GM12873 (cell line): ENCODE results near the gene TSPAN4.
A peak's percentile ranks its signal among the peaks of the same experiment; 100 is the strongest.

Source experiments
- TF ChIP-seq, protein P1 (sequence below): IDR thresholded peaks from 2 replicates; pipeline ENCODE4 v1.5.1; 2012; ENCODE audit warnings: low read depth, mild to moderate bottlenecking, moderate library complexity, low read length, control low read depth; ENCODE audit not compliant: insufficient read depth; ENCODE audit errors: missing control alignments

TSPAN4 gene

GRCh38 chr11:894575-895201 lies 52.0 kb downstream of the TSPAN4 start:
- TF ChIP-seq, protein P1, sequence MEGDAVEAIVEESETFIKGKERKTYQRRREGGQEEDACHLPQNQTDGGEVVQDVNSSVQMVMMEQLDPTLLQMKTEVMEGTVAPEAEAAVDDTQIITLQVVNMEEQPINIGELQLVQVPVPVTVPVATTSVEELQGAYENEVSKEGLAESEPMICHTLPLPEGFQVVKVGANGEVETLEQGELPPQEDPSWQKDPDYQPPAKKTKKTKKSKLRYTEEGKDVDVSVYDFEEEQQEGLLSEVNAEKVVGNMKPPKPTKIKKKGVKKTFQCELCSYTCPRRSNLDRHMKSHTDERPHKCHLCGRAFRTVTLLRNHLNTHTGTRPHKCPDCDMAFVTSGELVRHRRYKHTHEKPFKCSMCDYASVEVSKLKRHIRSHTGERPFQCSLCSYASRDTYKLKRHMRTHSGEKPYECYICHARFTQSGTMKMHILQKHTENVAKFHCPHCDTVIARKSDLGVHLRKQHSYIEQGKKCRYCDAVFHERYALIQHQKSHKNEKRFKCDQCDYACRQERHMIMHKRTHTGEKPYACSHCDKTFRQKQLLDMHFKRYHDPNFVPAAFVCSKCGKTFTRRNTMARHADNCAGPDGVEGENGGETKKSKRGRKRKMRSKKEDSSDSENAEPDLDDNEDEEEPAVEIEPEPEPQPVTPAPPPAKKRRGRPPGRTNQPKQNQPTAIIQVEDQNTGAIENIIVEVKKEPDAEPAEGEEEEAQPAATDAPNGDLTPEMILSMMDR: peak; percentile 11

- TF ChIP-seq, protein P1: no peak
Observed at GRCh38 chr11:895331-896110, 52.9 kb downstream of the TSPAN4 start.

DNA sequence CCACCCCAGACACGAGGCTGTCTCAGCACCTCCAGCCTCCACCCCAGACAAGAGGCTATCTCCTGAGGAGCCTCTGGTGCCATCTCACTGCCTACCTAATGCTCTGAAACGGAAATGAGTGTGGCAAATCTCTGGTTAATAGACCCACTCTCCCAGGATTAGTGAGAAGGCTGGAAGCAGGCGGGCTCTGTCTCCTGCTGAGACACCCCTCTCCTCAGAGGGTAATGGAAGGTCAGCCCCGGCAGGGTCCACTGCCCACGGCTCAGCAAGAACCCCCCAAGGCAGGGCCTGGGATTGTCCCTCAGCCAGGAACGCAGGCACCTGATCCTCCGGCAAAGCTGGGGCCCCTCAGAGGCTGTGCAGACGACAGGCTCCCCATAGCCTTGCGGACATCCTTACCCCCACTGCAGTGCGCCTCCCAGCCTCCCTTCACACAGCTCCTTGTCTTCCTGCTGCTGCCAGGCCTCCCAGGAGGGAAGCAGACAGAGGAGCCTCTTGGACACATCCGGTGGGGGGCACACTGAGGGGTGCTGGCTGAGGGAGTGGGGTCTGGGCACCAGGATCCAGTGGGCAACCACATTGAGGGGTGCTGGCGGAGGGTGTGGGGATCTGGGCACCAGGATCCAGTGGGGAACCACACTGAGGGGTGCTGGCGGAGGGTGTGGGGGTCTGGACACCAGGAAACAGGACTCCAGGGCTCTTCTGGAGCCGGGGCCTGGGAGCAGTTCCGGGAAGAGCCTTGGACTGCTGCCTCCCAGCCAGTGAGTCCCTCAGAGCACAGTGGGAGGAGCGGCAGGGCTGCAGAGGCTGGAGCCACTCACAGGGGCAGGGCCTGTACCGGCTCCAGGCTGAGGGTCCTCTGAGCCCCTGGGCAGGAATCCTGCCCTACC lies 54.8 kb downstream of the TSPAN4 start:
- TF ChIP-seq, protein P1: no peak

DNA sequence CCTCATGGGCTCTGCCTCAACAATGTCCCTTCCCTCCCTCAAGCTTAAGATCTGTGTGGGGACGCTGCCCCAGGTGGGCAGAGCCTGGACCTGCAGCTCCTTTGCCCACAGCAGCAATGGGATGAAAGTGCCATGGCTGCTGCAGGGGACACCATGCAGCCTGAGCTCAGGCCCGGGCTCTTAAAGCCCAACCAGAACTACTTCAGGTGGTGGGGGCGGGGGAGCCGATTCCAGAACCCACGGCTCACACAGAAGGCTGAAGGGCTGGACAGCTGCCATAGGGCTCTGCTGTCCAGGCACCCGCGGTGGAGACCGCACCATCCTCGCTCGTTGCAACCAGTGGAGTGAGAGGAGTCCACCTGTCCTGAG lies 55.5 kb downstream of the TSPAN4 start:
- TF ChIP-seq, protein P1: peak; percentile 31

GRCh38 chr11:898540-899190 lies 56.0 kb downstream of the TSPAN4 start:
- TF ChIP-seq, protein P1: no peak

DNA sequence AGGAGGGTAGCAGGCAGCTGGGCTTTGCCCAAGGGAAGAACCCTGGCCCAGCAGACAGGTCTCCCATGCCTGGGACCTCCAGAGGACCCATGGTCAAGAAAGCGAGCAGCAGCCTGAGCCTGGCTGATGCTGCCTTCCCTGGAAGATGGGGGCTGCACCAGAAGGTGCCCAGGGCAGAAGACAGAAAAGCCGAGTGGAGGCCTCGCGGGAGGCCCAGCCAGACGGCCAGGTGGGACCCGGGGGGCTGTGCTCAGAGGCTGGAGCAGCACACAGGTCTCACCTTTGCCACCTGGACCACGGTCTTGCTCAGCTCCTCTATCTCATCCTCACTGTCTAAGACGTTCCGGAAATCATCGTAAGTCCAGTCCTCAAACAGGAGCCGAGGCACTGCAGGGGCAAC lies 57.1 kb downstream of the TSPAN4 start:
- TF ChIP-seq, protein P1: no peak
